ENCODE measurements around the gene NTM.

NTM gene

GRCh38 chr11:132111838-132112237 lies 741.4 kb downstream of the NTM start:
- FAIRE-seq (no peak), DNase-seq (ENCODE audit: insufficient read length, low spot score) (no peak)
- no peak for TF ChIP-seq CTCF (IDR thresholded peaks at IDR 0.05; ENCODE audit: insufficient read depth, missing control alignments)

DNA sequence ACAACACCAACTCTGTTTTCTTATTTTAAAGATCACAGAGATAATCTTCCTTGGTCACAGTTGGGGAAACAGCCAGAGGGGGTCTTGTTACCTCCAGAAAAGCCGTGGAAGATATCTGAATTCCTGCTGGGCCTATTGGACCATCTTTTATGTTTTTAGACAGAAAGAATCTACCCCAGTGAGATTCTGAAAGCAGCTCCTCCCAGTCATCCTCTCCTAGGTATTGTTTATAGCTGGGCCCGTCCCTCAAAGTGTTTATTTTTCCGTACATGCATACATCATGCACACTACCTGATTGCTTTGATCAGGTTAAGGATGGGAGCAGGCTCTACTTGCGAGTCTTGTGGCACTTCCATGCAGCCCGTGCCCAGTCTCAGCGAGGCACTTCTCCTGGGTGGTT lies 742.4 kb downstream of the NTM start:
- DNase-seq (ENCODE audit: insufficient read length, low spot score): no peak
- TF ChIP-seq CTCF (IDR thresholded peaks at IDR 0.05; ENCODE audit: insufficient read depth, missing control alignments): no peak
- FAIRE-seq: no peak

- no peak for DNase-seq (ENCODE audit: insufficient read length, low spot score)
- no peak for FAIRE-seq
- TF ChIP-seq CTCF (IDR thresholded peaks at IDR 0.05; ENCODE audit: insufficient read depth, missing control alignments): peak; percentile 56
Measured at GRCh38 chr11:132114185-132114584, 743.8 kb downstream of the NTM start.

DNA sequence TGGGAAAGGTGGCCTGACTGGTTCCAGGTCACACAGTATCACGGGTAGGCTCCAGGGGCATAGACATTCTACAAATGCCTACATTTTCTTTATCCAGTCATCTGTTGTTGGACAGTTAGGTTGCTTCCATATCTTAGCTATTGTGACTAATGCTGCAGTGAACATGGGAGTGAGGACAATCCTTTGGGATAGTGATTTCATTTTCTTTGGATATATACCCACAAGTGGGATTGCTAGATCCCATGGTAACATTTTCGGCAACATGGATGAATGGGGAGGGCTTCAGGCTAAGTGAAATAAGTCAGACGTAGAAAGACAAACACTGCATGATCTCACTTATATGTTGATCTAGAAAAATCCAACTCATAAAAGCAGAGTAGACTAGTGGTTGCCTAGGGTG lies 744.3 kb downstream of the NTM start:
- FAIRE-seq (no peak), DNase-seq (ENCODE audit: insufficient read length, low spot score) (no peak)
- TF ChIP-seq CTCF (IDR thresholded peaks at IDR 0.05; ENCODE audit: insufficient read depth, missing control alignments): no peak

DNA sequence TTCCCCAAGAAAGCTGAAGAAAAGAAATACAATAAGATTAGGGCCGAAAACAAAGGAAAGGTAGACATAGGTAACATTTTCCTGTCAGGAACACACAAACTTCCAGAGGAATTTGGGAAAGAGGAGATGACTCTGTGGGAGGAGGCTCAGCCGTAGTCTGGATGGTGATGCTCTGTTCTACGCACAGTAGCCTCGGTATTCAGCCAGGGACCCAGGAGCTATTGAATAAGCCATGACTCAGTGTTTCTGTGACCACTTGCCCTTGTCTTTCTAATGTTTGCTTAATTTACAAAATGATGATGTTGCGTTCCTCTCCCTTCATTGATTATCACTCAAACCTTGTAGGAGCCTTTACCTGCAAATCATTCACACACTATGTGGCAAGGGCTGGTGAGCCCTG lies 745.0 kb downstream of the NTM start:
- no peak for DNase-seq (ENCODE audit: insufficient read length, low spot score)

DNA sequence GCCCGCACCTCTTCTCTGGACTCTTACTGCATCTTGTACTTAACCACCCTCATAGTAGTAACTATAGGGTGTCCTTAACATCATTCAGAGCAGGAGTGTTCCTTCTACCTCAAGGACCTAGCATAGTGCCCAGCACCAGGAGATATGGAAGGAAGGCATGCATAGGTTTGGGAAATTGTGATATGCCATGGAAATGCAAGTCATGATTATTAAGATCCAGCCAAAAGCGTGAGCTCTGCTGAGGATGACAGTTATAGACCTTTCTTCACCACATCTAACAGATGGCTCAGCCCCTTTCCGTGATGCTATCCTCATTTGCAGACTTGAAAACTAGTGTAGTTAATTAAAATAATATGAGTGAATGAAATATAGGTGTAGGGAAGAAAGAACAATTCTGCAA lies 746.1 kb downstream of the NTM start:
- no peak for FAIRE-seq
- no peak for TF ChIP-seq CTCF (IDR thresholded peaks at IDR 0.05; ENCODE audit: insufficient read depth, missing control alignments)
- DNase-seq (ENCODE audit: insufficient read length, low spot score): no peak

More for the DNA sequence above, 745.0 kb downstream of the NTM start:
- no peak for TF ChIP-seq CTCF (IDR thresholded peaks at IDR 0.05; ENCODE audit: insufficient read depth, missing control alignments)
- no peak for FAIRE-seq

- TF ChIP-seq CTCF (IDR thresholded peaks at IDR 0.05; ENCODE audit: insufficient read depth, missing control alignments): no peak
- FAIRE-seq (no peak), DNase-seq (ENCODE audit: insufficient read length, low spot score) (no peak)
Measured at GRCh38 chr11:132118661-132119060, 748.2 kb downstream of the NTM start.
